HG03378 (cell line): ENCODE data around the gene MYO15B.
"Not testable (repeated sequence)": the region's sequence is repeated elsewhere in the genome, so short reads cannot be mapped to it uniquely, and the experiment has no call there.

Experiments
- ATAC-seq: cut with Tn5 transposase; IDR thresholded peaks from one replicate; pipeline ENCODE4 v1.9.1; 2021; ENCODE audit warnings: mild to moderate bottlenecking, moderate library complexity; ENCODE audit not compliant: unreplicated experiment

The MYO15B gene

GRCh38 chr17:75637143-75637538 lies 49.5 kb downstream of the MYO15B start:
- no peak for ATAC-seq

DNA sequence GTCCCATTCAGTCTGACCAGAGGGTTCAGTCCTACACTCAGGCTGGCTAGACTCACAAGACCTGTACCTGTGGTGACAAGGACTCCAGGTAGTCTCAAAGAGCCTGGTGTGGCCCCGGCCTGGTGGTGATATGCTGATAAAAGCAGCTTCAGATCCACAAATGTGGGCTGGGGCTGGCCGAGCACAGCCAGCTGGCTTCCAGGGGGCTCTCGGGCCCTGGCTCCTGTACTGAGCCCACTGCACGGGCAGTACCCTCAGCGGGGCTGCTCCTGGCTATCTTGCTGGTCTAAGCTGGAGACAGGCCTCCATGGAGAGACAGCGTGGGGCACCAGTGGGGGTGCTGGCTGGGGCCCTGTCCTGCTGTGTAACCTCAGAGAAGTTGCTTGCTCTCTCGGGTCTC lies 50.0 kb downstream of the MYO15B start:
- no peak for ATAC-seq

DNA sequence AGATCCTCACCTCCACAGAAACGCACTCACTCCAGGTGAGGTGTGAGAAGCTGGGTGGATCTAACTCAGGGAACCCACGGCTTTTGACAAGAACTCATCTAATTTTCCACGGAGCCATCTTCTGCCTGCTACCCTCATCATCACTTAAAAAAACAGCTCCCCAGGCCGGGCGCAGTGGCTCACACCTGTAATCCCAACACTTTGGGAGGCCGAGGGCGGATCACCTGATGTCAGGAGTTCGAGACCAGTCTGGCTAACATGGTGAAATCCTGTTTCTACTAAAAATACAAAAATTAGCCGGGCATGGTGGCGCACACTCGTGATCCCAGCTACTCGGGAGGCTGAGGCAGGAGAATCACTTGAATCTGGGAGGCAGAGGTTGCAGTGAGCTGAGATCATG lies 50.4 kb downstream of the MYO15B start:
- ATAC-seq: not testable (repeated sequence)

GRCh38 chr17:75638893-75639292 lies 51.3 kb downstream of the MYO15B start:
- ATAC-seq: no peak

GRCh38 chr17:75639327-75639726 lies 51.7 kb downstream of the MYO15B start:
- no peak for ATAC-seq

- ATAC-seq: no peak
Measured at GRCh38 chr17:75639771-75640555, 52.4 kb downstream of the MYO15B start.

GRCh38 chr17:75640556-75641119 lies 53.0 kb downstream of the MYO15B start:
- no peak for ATAC-seq

DNA sequence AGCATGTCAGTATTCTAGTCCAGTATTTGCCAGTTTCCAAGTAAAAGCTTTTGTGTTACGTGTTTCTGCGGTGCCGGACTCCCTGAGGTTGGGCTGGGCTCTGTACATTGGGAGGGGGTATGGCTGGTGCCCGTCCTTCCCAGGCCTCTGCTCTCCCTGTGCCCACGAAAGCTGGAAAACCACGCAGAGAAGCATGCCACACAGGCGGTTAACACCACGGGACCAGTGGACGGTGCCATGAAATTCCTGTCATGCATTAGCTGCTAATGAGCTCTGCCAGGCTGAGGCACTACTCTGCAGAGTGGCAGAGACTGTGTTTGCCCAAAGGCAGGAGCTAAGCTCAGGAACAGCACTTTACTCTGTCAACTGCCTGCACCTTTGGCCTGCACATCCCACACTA lies 53.7 kb downstream of the MYO15B start:
- ATAC-seq: no peak

GRCh38 chr17:75642182-75642783 lies 54.7 kb downstream of the MYO15B start:
- ATAC-seq: no peak

DNA sequence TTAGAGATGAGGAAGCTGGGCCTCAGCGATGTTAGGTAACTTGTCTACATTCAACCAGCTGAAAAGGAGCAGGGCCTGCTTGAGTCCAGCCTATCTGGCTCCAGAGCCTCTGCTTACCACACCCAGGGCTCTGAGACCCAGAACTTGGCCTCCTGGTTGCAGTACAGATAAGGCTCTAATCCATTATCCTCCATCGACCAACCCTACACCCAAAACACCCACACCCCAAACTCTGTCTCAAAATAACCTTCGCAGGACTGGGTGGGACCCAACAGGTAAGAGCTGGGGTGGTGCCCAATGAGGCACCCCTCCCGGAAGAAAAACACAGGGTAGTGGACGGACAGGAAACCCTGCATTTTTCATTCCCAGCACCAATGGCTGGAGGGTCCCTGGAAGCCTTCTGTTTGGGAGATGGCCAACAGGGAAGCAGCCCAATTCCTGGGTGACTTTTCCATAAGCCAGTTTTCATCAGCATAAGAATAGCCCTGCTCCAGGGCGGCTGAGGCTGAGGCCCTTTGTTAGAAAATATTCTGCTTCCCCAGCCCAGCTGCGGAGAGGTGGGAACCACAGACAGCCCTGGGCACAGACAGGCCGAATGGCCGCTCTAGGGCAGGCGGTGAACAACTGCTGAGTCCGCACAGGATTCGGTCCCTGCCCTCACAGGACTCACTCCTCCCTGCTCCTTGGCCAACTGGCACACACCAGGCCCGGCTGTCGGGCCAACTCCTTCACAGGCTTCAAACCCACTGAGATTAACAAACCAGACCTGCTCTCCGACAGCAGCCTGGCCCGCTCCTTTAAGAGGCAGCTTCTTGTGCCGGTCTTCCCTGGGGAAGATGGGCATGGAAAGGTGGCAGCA lies 55.4 kb downstream of the MYO15B start:
- ATAC-seq: no peak

DNA sequence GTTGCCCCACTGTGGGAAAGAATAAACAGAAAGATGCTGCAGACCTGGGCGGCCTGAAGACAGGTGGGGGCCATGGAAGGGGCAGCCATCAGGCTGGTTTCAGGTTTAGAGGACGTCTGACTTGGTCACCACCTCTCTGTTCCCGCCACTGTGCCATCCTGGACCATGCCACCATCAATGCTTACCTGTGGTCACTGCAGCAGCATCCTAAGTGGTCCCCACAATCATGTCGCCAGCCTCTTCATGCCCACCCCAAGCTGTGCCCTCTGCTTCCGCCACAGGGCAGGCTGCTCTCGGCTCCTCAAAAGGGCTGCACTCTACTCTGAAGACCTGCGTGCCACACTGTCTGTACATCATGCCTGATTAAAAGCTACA lies 56.0 kb downstream of the MYO15B start:
- no peak for ATAC-seq

- ATAC-seq: no peak
Measured at GRCh38 chr17:75645501-75645888, 57.9 kb downstream of the MYO15B start.

GRCh38 chr17:75645889-75646637 lies 58.5 kb downstream of the MYO15B start:
- peak; percentile 50 for ATAC-seq

DNA sequence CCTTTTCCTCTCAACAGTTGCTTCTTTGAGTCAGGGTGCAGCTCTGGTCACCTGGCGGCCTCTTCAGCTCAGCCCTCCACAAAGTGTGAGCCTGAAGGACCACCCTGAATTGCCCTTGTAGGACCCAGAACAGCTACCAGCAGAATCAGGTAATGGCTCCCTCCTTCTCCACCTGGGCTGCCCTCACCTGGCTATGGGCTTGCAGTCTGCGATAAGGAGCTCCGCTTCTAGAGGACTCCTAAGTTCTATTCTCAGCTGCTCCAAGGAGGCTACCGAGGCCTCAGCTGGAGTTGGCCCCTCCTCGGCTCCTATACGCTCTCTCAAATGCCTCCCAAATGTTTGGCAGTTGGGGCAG lies 59.0 kb downstream of the MYO15B start:
- no peak for ATAC-seq

GRCh38 chr17:75647061-75647460 lies 59.5 kb downstream of the MYO15B start:
- no peak for ATAC-seq

GRCh38 chr17:75647921-75648320 lies 60.3 kb downstream of the MYO15B start:
- no peak for ATAC-seq

DNA sequence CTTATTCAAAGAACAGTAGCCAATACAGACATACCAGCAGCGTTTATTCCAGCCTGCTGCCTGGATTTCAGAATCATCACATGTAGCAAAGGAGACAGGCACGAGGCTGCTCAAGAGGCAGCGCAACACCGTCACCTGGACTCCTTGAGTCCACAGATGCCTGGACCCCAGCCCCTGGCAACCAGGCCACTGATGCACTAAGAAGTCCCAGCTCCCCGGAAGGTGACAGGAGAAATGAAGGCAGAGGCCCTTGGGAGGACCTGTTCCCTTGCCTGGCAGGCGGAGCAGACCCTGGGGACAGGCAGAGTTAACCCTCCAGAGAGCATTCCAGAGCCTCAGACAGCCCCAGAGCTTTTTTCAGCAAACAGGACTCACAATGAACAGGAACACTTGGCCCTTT lies 62.1 kb downstream of the MYO15B start:
- ATAC-seq: no peak

- ATAC-seq: no peak
Measured at GRCh38 chr17:75650874-75651273, 63.3 kb downstream of the MYO15B start.

- ATAC-seq: no peak
Measured at GRCh38 chr17:75652341-75652740, 64.7 kb downstream of the MYO15B start.

DNA sequence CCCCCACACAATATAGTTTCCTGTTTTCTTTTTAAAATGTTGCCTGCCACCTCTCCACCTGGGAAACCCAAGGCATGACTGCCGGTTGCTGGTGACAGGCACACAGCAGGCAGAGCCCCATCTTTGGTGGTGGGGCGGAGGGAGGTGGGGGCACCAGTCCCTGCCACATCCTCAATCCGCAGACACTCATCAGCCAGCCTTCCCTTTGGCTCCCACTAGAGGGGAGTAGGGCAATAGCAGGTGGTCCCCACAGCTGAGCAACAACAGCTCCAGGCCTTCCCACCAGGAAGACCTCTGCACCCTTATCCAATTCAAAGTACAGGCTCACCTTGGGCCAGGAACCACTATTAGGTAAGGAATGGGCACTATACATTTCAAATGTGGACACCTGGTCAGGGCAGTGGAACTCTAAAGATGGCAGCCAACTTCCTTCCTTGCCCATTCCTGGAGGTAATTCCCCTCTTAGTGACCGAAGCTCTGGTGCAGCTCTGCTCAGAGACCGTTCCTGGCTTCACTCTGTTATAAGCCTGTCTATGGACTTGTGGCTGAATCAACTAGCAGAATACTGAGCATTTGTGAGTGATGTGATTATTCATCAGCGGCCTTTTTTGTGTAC lies 65.4 kb downstream of the MYO15B start:
- ATAC-seq: no peak
